Bronchial epithelial cell (primary cell): ENCODE results near the gene SFXN5. TPM values are rescaled to one million over a fixed set of nuclear protein-coding genes. Genes with fewer than 3 reads are reported as not detected.

ENCODE experiments used
- DNase-seq: peaks from one replicate; pipeline ENCODE4 v3.0.0-alpha.2; 2010; ENCODE audit warnings: low read depth
- FAIRE-seq: peaks from 2 replicates; lab custom pipeline; 2011; peaks lifted over from hg19 to GRCh38; lab: Jason Lieb, UNC
- H3K27me3 ChIP-seq: 2 replicates; pipeline ENCODE4 v1.5.1; 2011; ENCODE audit warnings: low read length; ENCODE audit not compliant: control insufficient read depth, insufficient read depth
- H3K36me3 ChIP-seq: 2 replicates; pipeline ENCODE4 v1.5.1; 2011; ENCODE audit warnings: low read length; ENCODE audit not compliant: control insufficient read depth, insufficient read depth
- H3K4me3 ChIP-seq: 2 replicates; pipeline ENCODE4 v1.5.1; 2011; ENCODE audit warnings: mild to moderate bottlenecking, low read depth, low read length, control low read depth
- CTCF ChIP-seq: IDR thresholded peaks from 2 replicates; pipeline ENCODE4 v1.5.1; 2011; ENCODE audit warnings: mild to moderate bottlenecking, moderate library complexity, low read length, control low read depth, inconsistent platforms; ENCODE audit not compliant: insufficient read depth, severe bottlenecking
- total RNA-seq: library from RNA; depleted of rRNA; stranded (reverse); fragments of >200 nt; gene quantifications from 2 replicates; pipeline ENCODE4 v1.2.1, GENCODE V29; 2014

Gene SFXN5
- total RNA-seq, 1 donor from 2014 or later: 5.3 TPM

- Histone ChIP-seq H3K4me3 (no peak overlapping the region), H3K27me3 (no peaks in the 10 kb centered on the region), H3K36me3 (no peaks in the 10 kb centered on the region)
- no peak for TF ChIP-seq CTCF
- FAIRE-seq (no peak), DNase-seq (no peak)
Measured at GRCh38 chr2:73050121-73050545, 21.4 kb downstream of the SFXN5 start.

- DNase-seq (no peak), FAIRE-seq (no peak)
- no peak for TF ChIP-seq CTCF
- no peaks in the 10 kb centered on the region for H3K27me3 ChIP-seq
- H3K36me3 ChIP-seq: peaks cover 2% of the 10 kb centered on the region
- no peak overlapping the region for H3K4me3 ChIP-seq
Measured at GRCh38 chr2:73043929-73044832, 27.3 kb downstream of the SFXN5 start.

GRCh38 chr2:73043276-73043675 lies 28.2 kb downstream of the SFXN5 start:
- DNase-seq: no peak
- FAIRE-seq: no peak
- TF ChIP-seq CTCF: no peak

GRCh38 chr2:73037947-73038585 lies 33.4 kb downstream of the SFXN5 start:
- DNase-seq (peak; percentile 44), FAIRE-seq (no peak)
- H3K27me3 ChIP-seq: no peaks in the 10 kb centered on the region
- no peak for TF ChIP-seq CTCF
- peaks cover 2% of the 10 kb centered on the region for H3K36me3 ChIP-seq
- no peak overlapping the region for H3K4me3 ChIP-seq

More at GRCh38 chr2:73043276-73043675, 28.2 kb downstream of the SFXN5 start:
- Histone ChIP-seq H3K36me3 (peaks cover 2% of the 10 kb centered on the region), H3K27me3 (no peaks in the 10 kb centered on the region), H3K4me3 (no peak overlapping the region)

GRCh38 chr2:73036766-73037165 lies 34.7 kb downstream of the SFXN5 start:
- FAIRE-seq (no peak), DNase-seq (no peak)
- H3K27me3 ChIP-seq: no peaks in the 10 kb centered on the region
- no peak for TF ChIP-seq CTCF
- no peak overlapping the region for H3K4me3 ChIP-seq
- H3K36me3 ChIP-seq: peaks cover 2% of the 10 kb centered on the region
